ENCODE data around the gene SCPEP1.

SCPEP1 gene

DNA sequence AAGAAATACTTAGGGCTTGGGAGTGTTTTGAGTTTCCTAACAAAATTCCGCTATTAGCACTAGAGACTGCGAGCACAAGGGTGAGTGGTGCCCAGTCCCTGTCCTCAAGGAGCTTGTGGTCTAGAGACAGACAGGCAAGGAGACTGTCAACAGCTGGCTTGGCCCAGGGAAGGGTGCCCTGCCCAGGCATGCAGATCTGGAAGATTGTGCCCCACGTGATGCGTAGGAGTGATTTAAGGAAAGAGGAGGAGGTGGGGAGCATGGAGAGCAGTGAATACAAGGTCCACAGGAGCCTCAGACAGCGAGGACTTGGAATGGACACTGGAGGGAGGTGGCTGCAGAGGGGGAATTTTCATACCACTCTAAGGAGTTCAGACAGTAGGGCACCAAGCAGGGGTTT lies 25.0 kb downstream of the SCPEP1 start:
- H3K4me3 ChIP-seq (ENCODE audit: low read depth, low read length) = no peak overlapping the region
- no peak for DNase-seq (ENCODE audit: low read depth)
- TF ChIP-seq, protein P1, sequence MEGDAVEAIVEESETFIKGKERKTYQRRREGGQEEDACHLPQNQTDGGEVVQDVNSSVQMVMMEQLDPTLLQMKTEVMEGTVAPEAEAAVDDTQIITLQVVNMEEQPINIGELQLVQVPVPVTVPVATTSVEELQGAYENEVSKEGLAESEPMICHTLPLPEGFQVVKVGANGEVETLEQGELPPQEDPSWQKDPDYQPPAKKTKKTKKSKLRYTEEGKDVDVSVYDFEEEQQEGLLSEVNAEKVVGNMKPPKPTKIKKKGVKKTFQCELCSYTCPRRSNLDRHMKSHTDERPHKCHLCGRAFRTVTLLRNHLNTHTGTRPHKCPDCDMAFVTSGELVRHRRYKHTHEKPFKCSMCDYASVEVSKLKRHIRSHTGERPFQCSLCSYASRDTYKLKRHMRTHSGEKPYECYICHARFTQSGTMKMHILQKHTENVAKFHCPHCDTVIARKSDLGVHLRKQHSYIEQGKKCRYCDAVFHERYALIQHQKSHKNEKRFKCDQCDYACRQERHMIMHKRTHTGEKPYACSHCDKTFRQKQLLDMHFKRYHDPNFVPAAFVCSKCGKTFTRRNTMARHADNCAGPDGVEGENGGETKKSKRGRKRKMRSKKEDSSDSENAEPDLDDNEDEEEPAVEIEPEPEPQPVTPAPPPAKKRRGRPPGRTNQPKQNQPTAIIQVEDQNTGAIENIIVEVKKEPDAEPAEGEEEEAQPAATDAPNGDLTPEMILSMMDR (IDR thresholded peaks at IDR 0.05; ENCODE audit: low read depth, low read length, missing control alignments) = no peak

GRCh38 chr17:57004944-57005579 lies 27.1 kb downstream of the SCPEP1 start:
- H3K4me3 ChIP-seq (ENCODE audit: low read depth, low read length) = no peak overlapping the region; the same call in 1 of the 2 replicates
- TF ChIP-seq, protein P1 (IDR thresholded peaks at IDR 0.05; ENCODE audit: low read depth, low read length, missing control alignments) = peak; percentile 39
- peak; percentile 80 for DNase-seq (ENCODE audit: low read depth)

DNA sequence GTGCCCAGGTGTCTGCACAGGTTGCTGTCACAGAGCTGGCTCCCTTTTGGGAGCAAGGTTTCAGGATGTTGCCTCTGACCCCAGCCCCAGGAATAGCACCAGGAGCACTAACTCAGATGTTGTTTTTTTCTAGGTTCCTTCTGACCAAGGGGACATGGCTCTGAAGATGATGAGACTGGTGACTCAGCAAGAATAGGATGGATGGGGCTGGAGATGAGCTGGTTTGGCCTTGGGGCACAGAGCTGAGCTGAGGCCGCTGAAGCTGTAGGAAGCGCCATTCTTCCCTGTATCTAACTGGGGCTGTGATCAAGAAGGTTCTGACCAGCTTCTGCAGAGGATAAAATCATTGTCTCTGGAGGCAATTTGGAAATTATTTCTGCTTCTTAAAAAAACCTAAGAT lies 28.1 kb downstream of the SCPEP1 start:
- no peak for DNase-seq (ENCODE audit: low read depth)
- TF ChIP-seq, protein P1 (IDR thresholded peaks at IDR 0.05; ENCODE audit: low read depth, low read length, missing control alignments) = no peak
- no peak overlapping the region for H3K4me3 ChIP-seq (ENCODE audit: low read depth, low read length)

DNA sequence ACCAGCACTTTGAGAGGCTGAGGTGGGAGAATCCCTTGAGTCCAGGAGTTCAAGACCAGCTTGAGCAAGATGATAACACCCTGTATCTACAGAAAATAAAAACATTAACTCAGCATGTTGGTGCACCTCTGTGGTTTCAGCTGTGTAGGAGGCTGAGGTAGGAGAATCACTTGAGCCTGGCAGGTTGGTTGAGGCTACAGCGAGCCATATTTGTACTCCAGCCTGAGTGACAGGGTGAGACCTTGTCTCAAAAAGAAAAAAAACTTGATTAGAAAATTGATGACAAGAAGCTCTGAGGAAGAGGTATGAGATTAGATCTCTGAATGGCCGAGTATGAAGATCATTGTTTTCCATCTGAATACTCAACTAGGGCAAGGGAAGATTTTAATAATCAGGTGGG lies 31.0 kb downstream of the SCPEP1 start:
- no peak overlapping the region for H3K4me3 ChIP-seq (ENCODE audit: low read depth, low read length)
- no peak for DNase-seq (ENCODE audit: low read depth)
- TF ChIP-seq, protein P1 (IDR thresholded peaks at IDR 0.05; ENCODE audit: low read depth, low read length, missing control alignments) = no peak

GRCh38 chr17:57009737-57010445 lies 32.0 kb downstream of the SCPEP1 start:
- TF ChIP-seq, protein P1 (IDR thresholded peaks at IDR 0.05; ENCODE audit: low read depth, low read length, missing control alignments) = peak; percentile 93
- H3K4me3 ChIP-seq (ENCODE audit: low read depth, low read length) = no peak overlapping the region
- DNase-seq (ENCODE audit: low read depth) = peak; percentile 31

- TF ChIP-seq, protein P1 (IDR thresholded peaks at IDR 0.05; ENCODE audit: low read depth, low read length, missing control alignments) = no peak
- DNase-seq (ENCODE audit: low read depth) = no peak
- H3K4me3 ChIP-seq (ENCODE audit: low read depth, low read length) = no peak overlapping the region
These were observed 32.6 kb downstream of the SCPEP1 start for GRCh38 chr17:57010487-57010886.
